ENCODE results near the gene TOPBP1. TPM values are rescaled to one million over a fixed set of nuclear protein-coding genes. Genes with fewer than 3 reads are reported as not detected.

Gene TOPBP1
- total and polyA plus RNA-seq, 2 experiments from 2014 or later = 15.8 to 42.2 TPM

DNA sequence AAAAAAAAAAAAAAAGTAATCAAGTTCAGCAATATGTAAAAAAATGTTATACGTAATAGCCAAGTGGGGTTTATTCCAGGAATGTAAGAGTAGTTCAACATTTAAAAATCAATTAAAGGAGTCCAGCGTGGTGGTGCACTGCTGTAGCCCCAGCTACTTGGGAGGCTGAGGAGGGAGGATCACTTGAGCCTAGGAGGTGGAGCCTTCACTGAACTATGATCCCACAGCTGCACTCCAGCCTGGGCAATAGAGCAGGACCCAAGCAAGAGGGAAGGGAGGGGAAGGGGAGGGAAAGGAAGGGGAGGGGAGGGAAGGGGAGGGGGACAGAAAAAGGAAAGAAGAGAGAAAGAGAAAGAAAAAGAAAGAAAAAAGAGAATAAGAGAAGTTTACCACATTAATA lies 10.7 kb upstream of the TOPBP1 start (continued):
- TF ChIP-seq EZH2 (IDR thresholded peaks at IDR 0.05; ENCODE audit: low read depth, unreplicated experiment) (no peak), ZNF114 (CRISPR knock-in tag; IDR thresholded peaks at IDR 0.05) (no peak), POLR2AphosphoS5 (IDR thresholded peaks at IDR 0.05; ENCODE audit: low read depth) (no peak), ZNF331 (CRISPR knock-in tag; IDR thresholded peaks at IDR 0.05; ENCODE audit: low read depth) (no peak), EZH2phosphoT487 (IDR thresholded peaks at IDR 0.05; ENCODE audit: unreplicated experiment) (no peak), CREB1 (CRISPR knock-in tag; IDR thresholded peaks at IDR 0.05; ENCODE audit: low read depth) (no peak)

- no peaks in the 10 kb centered on the region for H3F3A ChIP-seq (replicated peaks; ENCODE audit: low read depth)
- peaks cover 21% of the 10 kb centered on the region for H3K27me3 Mint-ChIP-seq (ENCODE audit: insufficient read depth, low read depth, poor library complexity)
- H3K9me3 Mint-ChIP-seq = no peaks in the 10 kb centered on the region
- H3K4me1 Mint-ChIP-seq = peaks cover 5% of the 10 kb centered on the region; the same call in 2 of the 3 replicates
- H3K36me3 ChIP-seq (ENCODE audit: insufficient read depth) = no peaks in the 10 kb centered on the region
- no peak overlapping the region for H2AFZ ChIP-seq
- H3K4me3 ChIP-seq = no peak overlapping the region
- H3K79me2 ChIP-seq (replicated peaks; ENCODE audit: insufficient read depth) = no peaks in the 10 kb centered on the region
- no peak overlapping the region for H3K27ac ChIP-seq (ENCODE audit: low read depth)
- no peak for ATAC-seq
- H3K4me2 ChIP-seq = no peak overlapping the region
- H4K20me1 ChIP-seq (replicated peaks; ENCODE audit: insufficient read depth) = no peaks in the 10 kb centered on the region
- no peaks in the 10 kb centered on the region for H3K36me3 Mint-ChIP-seq (ENCODE audit: low read depth)
- H3K27ac Mint-ChIP-seq = no peak overlapping the region
- DNase-seq (ENCODE audit: low spot score) = no peak
- H3K4me3 Mint-ChIP-seq = no peak overlapping the region
- peaks cover under 1% of the 10 kb centered on the region; the same call in 1 of the 2 replicates for H3K4me1 ChIP-seq (ENCODE audit: insufficient read depth)
- peaks cover 40% of the 10 kb centered on the region for H3K27me3 ChIP-seq (ENCODE audit: insufficient read depth)
- no peaks in the 10 kb centered on the region for H3K9me2 ChIP-seq (ENCODE audit: insufficient read depth)
- TF ChIP-seq REST (IDR thresholded peaks at IDR 0.05; ENCODE audit: unreplicated experiment) (no peak), JUNB (IDR thresholded peaks at IDR 0.05; ENCODE audit: unreplicated experiment) (no peak), EZH2phosphoT487 (IDR thresholded peaks at IDR 0.05; ENCODE audit: unreplicated experiment) (no peak), ZNF331 (CRISPR knock-in tag; IDR thresholded peaks at IDR 0.05; ENCODE audit: low read depth) (no peak), CREB1 (CRISPR knock-in tag; IDR thresholded peaks at IDR 0.05; ENCODE audit: low read depth) (no peak), EZH2 (IDR thresholded peaks at IDR 0.05; ENCODE audit: low read depth, unreplicated experiment) (no peak), CTCF (conservative IDR thresholded peaks at IDR 0.05; ENCODE audit: low read depth in 2 of 2) (no peak), STAT1 (IDR thresholded peaks at IDR 0.05; ENCODE audit: unreplicated experiment) (no peak), ZNF114 (CRISPR knock-in tag; IDR thresholded peaks at IDR 0.05) (no peak), ZNF462 (CRISPR knock-in tag; IDR thresholded peaks at IDR 0.05) (no peak), POLR2AphosphoS5 (IDR thresholded peaks at IDR 0.05; ENCODE audit: low read depth) (no peak)
- TF ChIP-seq, protein P1, sequence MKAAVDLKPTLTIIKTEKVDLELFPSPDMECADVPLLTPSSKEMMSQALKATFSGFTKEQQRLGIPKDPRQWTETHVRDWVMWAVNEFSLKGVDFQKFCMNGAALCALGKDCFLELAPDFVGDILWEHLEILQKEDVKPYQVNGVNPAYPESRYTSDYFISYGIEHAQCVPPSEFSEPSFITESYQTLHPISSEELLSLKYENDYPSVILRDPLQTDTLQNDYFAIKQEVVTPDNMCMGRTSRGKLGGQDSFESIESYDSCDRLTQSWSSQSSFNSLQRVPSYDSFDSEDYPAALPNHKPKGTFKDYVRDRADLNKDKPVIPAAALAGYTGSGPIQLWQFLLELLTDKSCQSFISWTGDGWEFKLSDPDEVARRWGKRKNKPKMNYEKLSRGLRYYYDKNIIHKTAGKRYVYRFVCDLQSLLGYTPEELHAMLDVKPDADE (IDR thresholded peaks at IDR 0.05) = no peak
Measured at GRCh38 chr3:133670525-133670995, 8.8 kb upstream of the TOPBP1 start.
